Embryonic facial prominence (tissue), 1 donor: ENCODE measurements around the gene BCO2.

Experiments used
- DNase-seq: peaks from one replicate; pipeline ENCODE4 v3.0.0-alpha.2; 2016; ENCODE audit errors: extremely low spot score

Gene BCO2

DNA sequence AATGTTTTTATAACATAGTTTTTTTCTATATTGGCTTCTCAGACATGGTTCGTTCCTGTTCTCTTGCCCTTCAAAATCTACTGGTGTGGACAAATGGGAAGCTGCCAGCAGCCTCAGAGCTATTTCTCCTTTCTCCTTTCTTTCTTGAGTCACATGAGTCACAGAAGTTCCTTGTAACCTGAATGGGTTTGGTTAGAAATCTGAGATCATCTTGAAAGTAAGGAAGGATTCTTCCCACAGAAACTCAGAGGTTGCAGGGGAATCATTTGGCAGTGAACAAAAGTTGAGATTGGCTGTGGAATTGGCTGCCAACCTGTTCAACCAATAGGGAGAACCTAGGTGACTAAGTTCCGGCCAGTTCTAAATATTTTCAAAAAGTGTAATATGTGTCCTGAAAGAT, 72.9 kb downstream of the BCO2 start:
- DNase-seq: no peak

DNA sequence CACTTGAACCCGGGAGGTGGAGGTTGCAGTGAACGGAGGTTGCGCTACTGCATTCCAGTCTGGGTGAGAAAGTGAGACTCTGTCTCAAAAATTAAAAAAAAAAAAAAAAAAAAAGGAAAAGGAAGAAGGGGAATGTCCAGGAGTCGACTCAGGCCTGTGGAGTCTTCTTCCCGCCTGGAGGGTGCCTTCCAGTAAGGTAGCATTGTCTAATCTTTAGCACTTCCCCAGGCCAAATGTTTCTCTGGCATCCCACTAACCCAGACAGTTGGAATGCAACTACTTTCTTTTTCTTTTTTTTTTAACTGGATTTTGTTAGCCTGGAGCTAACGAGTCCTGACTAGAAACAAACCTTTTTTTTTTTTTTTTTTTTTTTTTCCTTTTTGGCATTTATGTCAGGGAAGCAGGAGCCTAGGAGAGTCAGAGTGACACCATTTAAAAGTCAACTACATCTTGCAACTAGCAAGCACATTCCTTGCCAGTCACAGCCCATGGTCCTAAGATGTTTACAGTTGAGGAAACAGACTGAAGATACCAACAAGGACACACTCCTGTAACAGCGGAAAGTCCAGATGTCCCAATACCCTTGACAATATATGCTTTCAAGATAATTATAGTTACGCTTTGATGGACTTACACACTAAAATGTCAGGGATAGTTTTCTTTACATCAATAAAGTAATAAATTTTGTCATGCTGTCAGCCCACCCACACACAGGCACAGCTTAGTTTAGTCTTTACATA, 74.7 kb downstream of the BCO2 start:
- DNase-seq: no peak

DNA sequence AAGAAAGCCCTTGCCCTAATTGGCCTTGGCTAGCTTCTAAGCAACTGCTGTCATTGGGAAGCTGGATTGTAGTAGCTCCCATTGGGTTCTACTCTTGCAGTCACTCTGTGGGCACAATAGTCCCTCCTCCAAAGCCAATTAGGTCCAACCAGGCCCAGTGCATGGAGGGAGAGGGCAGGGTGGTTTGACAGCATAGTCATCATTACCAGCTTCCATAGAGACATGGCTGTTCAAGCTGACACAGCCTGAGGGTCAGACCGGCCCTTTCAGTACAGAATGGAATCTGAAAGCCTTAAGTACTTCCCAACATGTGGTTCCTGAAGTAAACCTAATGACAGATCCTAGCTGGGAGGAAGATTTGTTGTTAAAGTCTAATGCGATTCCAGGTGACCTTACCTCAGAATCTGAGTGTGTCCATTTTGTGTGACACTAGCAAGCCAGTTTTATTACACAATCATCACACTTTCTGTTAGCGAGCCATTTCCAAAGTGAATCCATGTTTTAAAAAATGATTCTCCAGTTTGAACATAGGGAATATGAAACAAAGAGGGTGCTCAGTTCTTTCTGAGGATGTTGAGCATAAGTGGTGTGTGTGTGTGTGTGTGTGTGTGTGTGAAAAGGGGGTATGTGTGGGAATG, 78.4 kb downstream of the BCO2 start:
- no peak for DNase-seq

DNA sequence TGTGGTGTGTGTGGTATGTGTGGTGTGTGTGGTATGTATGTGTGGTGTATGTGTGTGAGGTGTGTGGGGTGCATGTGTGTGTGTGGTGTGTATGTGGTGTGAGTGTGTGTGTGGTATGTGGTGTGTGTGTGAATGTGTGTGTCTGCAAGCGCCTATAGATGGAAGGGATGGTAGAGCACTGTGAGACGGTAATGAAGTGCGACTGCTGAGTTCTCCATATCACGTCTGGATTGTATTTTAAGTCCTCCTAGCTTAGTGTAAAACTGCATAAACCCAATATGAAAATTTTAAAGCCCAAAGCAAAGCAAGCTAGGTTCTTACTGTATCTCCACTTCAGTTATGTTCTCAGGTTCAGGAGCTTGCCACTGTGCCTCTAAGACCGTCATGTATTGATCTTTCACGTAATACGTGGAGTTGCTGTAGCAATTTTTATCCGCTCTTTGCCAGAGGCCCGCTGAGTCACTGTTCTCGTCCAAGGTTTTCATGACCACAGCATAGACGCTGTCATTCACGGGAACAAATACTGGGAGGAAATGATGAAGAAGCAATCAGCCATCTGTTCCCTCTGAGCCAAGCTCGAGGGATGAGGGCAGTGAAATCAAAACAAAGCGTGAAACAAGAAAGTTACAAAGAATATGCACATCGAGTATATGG, 79.9 kb downstream of the BCO2 start:
- DNase-seq: no peak

DNA sequence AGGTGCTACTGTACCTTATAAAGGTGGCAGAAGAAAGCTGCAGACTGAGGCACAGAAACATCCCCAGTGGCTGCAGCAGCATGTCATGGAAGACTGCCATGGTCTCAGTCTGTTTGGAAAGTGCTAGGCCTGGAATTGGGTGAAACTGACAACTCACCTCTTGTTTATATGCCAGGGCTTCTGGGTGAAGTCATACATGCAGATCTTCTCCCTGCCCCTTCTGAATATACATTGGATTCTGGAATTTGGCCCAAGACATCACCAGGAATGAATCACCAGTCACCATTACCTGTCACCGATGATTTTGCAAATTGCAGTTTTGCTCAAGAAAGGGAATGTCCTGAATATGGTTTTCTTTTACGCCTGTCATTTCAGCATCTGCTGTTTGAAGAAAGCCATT, 85.2 kb downstream of the BCO2 start, which contains the start of gene PLET1:
Gene PLET1, minus strand, starts transcription at position 371 of the 400 bp plus-strand sequence. Its CDS starts 271 bp downstream, at position 100.
- DNase-seq: no peak

DNA sequence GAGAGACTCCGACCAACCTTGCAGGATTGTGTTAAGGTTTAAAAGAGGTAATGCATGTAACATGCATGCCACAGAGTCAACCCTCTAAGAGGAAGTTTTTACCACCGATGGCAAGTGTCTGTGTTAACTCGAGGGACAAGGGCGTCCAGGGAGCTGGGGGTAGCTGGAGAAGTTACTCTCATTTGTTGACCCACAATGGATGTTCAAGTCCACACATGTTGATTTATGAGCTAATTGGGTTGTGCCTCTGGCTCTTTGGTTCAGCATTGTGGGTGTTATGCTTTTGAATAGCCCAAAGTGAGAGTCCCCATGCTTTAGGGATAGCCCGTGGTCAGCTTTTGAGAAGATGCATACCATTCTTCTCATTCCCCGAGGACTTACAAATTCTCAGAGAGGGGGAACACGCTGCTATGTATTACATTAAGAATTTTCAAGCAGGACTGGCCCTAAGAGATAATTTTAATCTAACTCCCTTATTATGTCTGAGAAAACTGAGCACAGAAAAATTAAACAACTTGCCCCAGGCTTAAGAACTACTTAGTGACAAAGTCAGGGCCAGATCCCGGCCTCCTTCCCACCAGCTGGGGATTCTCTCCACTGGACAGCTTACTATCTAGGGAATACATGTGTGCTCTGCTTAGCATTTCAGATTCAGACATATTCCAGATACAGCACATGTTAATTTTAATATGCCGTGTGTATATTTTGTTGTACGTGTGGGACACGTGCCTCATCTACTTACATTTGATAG, 90.5 kb downstream of the BCO2 start:
- no peak for DNase-seq

DNA sequence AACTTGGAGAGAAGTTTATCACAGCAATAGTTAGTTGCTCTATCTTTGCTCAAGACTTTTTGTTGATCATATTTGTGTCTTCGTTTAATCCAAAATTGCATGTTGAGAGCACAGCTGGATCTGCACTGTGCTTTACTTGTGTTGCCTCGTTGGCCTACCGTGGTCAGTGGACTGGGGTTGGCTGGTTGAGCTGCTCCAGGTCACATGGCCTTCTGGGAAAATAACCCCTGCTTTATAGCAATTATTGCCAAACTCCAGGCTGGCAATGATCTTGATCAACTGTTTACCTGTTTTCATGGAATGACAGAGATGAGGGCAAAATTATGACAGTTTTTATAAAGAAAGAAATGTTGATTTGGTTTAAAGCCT, 91.1 kb downstream of the BCO2 start:
- no peak for DNase-seq

DNA sequence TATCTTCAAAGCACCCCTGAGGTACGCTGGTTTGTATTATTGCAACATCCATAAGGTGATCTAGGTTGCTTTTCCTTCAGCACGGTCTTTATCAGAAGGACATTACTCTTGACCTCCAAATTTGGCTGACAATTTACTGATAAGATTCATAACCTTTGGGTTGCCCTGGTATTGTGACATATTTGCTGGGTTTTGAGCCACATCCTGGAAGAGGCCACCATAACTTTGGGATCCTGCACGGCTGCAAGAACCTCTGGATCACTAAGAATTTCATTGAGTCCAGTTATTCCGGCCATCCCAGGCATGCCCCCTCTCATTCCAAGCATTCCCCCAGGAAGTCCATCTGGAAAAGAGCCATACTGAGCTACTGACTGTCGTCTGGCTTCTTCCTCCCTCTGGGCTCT, 91.9 kb downstream of the BCO2 start:
- DNase-seq: no peak

DNA sequence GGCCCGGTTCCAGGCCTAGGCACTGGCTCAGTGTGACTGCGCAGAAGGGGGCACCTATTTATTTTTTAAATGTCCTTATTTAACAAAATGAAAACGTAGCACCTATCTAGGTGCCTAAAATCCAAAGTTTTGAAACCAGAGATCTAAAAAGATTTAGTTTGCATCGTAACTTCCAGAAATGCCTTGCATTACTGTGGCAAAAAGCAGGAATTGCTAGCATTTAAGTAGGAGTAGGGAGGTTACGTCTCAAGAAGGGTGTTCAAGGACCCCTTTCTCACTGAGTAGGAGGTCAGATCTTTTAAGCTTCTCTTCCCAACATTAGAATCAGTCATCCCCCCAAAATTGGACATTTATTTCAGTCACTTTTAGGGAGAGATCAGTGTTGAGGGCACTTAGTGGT, 93.1 kb downstream of the BCO2 start:
- no peak for DNase-seq
